NCI-H2227 (cell line): ENCODE data around the gene NUTF2.

Source experiments
- DNase-seq: peaks from one replicate; lab custom pipeline; 2025; ENCODE audit not compliant: unreplicated experiment; lab: John Stamatoyannopoulos, UW

The NUTF2 gene

GRCh38 chr16:67846320-67847063, at the start of gene NUTF2:
Gene NUTF2, plus strand, starts transcription at chr16:67846933. Its CDS starts 18,198 bp downstream, at chr16:67865131.
- peak; percentile 94 for DNase-seq

GRCh38 chr16:67800338-67800926, 46.3 kb upstream of the NUTF2 start:
- DNase-seq = no peak

DNA sequence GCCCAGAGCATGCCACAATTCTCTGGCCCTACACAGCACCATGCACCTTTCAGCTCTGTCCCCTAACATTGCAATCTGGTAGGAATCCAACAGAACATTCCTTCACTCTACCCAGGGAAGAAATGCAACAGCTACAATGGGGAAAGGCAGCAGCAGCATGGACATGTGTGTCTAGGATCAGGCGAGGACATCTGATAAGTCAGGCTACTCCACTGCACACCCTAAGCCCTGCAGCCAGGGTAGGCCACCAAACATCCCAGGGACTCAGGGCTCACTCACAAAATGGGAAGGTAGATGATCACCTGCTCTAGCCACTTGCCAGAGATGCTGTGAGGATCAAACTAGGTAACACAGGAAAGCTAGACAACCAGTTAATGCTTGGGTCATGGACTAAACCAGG, 45.5 kb upstream of the NUTF2 start:
- DNase-seq = no peak

DNA sequence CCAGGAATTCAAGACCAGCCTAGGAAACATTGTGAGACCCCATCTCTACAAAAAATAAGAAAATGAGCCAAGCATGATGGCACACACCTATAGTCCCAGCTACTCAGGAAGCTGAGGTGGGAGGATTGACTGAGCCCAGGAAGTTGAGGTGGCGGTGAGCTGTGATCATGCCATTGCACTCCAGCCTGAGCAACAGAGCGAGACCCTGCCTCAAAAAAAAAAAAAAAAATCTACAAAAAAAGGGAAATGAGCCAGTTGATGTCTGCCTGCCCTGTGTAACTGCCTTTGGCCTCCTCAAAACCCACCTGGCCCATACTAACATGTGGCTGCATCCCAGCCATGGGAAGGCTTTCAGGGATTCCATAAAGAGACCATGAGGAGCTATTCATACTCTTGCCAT, 44.9 kb upstream of the NUTF2 start:
- no peak for DNase-seq

- DNase-seq = no peak
Observed at GRCh38 chr16:67803894-67804293, 42.8 kb upstream of the NUTF2 start.

- no peak for DNase-seq
Observed at GRCh38 chr16:67804853-67805542, 41.7 kb upstream of the NUTF2 start.

DNA sequence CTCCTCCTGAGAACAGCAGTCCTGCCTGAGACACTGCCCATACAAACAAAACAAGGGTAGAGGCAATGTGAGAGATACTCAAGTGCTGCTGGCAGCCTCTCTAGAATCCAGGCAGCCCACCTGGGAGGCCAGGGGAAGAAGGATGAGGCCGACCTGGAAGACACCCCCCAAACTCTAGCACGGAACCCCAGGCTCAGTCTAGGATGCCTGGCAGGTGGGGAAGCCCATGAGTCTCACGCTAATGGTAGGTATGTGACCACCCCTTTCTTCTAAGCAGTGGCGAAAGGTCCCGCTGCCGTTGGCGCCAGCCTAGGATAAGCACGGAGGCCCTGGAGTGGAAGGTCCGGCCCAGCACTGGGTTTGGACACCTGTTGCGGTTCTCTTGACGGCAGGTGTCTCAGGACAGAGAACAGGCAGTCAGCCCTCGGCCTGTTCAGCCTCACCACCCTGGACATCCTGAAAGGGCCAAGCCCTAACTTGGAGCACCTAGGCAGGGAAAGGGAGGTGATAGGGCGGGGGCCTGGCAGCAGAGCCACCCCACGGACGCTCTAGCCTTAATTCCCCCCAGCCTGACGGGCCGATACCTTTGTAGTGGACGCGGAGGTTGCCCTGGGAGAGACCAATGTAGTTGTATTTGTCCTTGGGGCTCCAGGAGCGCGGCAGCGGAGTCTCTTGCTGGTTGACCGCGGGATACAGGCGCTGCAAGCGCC, 40.9 kb upstream of the NUTF2 start:
- no peak for DNase-seq

DNA sequence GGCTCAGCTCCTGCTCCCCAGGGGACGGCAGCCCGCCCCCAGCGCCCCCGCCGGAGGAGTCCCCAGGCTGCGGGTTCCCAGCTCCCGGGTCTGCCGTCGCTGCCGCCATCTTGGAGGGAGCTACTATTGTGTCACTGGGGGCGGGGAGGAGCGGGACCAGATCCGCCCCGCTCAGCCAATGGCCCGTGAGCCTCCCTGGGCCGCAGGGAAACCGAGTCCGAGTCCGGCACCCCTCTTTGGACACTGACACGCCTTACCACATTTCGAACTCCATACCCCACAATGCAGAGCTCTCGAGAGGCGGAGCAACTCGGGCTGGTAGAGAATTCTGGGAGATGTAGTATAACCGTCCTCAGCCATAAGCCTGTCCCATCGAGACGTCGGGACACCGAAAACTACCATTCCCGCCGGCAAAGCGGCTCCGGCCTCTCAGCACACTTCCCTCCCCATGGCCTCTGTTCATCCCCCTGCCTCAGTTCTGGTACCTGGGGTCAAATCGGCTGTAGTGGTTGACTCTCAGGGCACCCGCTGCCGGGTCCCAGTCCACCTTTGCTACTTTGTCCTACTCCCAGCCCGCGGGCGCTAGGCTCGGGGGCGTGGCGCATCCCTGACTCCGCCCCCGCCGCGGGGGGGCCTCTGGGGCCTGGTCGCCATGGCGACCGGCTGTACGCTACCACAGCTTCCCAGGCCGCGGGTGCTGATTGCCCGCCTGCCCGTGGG, 40.1 kb upstream of the NUTF2 start, which contains the start of the genes RANBP10 and TSNAXIP1:
TSS of gene RANBP10 (minus strand) at position 133 of the 720 bp plus-strand sequence. CDS start at position 109, 24 bp downstream.
TSS of gene TSNAXIP1 (plus strand) at position 462 of the 720 bp plus-strand sequence. CDS start 261 bp downstream, outside the sequence.
- DNase-seq = peak; percentile 97

GRCh38 chr16:67807148-67807682, 39.5 kb upstream of the NUTF2 start:
- DNase-seq = no peak

- DNase-seq = no peak
Observed at GRCh38 chr16:67811899-67812298, 34.8 kb upstream of the NUTF2 start.

GRCh38 chr16:67814567-67814966, 32.2 kb upstream of the NUTF2 start:
- no peak for DNase-seq

GRCh38 chr16:67820608-67821259, 26.0 kb upstream of the NUTF2 start:
- DNase-seq = no peak

DNA sequence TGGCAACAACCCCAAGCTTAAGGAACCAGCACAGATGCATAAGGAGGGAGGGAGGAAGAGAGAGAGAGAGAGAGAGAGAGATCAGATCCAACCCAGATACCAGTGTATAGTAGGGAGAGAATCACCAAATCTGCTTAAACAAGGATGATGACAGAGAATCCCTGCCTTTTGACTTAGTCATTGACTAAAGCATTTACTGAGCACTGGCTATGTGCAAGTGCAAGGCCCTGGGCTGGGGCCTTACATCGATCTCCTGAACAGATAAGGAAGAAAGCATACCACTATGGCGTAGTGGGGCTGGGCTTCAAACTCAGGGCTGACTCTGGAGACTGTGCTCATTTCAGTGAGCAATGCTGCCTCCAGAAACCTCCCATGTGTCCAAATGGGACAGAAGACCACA, 24.2 kb upstream of the NUTF2 start:
- DNase-seq = no peak

DNA sequence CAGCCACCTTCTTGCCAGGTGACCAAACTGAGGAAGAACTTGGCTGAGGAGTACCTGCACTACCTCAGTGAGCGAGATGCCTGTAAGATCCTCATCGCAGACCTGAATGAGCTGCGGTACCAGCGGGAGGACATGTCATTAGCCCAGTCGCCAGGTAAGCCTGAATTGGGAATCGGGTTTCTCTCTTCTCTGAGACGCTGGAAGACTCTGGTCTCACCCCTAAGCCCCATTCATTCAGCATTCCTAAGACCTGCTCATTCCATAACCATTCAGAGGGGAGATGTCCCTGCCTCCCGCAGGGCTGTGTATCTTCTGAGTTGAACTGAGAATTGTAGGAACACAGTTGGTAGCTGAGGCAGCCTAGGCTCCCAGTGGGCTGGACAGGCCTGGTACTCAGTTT, 21.6 kb upstream of the NUTF2 start:
- no peak for DNase-seq

DNA sequence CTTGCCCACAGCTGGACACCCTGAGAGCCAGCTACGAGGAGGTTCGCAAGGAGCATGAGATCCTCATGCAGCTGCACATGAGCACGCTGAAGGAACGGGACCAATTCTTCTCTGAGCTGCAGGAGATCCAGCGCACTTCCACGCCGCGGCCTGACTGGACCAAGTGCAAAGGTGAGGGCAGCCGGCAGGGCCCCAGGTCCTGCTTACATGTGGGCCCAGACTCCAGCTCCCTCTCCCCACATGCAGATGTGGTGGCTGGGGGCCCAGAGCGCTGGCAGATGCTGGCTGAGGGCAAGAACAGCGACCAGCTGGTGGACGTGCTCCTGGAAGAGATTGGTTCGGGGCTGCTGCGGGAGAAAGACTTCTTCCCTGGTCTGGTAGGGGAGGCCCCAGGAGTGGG, 20.8 kb upstream of the NUTF2 start:
- DNase-seq = no peak

GRCh38 chr16:67828651-67829050, 18.1 kb upstream of the NUTF2 start:
- no peak for DNase-seq

GRCh38 chr16:67833030-67833414, 13.7 kb upstream of the NUTF2 start:
- peak; percentile 9 for DNase-seq

GRCh38 chr16:67833415-67834241, 13.1 kb upstream of the NUTF2 start:
- DNase-seq = peak; percentile 92

- DNase-seq = no peak
Observed at GRCh38 chr16:67834242-67834614, 12.5 kb upstream of the NUTF2 start.
